Testis (tissue), 2 donors: ENCODE data around the gene GPR149.

Experiments used
- CTCF ChIP-seq, 3 experiments: fragments of 450-650 bp in 2 of 3; fragments of 200-600 bp in 1 of 3; sonication (generic) in 1 of 3; IDR thresholded peaks; one replicate each; pipeline ENCODE4 v1.5.1; 2016 to 2019; ENCODE audit warnings: antibody characterized with exemption in 3 of 3, mild to moderate bottlenecking in 2 of 3, moderate library complexity in 1 of 3
- POLR2A ChIP-seq: fragments of 450-650 bp; IDR thresholded peaks from one replicate; pipeline ENCODE4 v1.6.1; 2017; ENCODE audit warnings: antibody characterized with exemption, mild to moderate bottlenecking, moderate library complexity

GRCh38 chr3:154290187-154290586, 139.8 kb downstream of the GPR149 start:
- no peak for TF ChIP-seq CTCF (IDR thresholded peaks at IDR 0.05)
- TF ChIP-seq POLR2A: no peak
